ENCODE data around the gene TBKBP1. TPM values are rescaled to one million over a fixed set of nuclear protein-coding genes. Genes with fewer than 3 reads are reported as not detected.
A peak's percentile ranks its signal among the peaks of the same experiment; 100 is the strongest.

The TBKBP1 gene
- total RNA-seq, 1 donor from 2014 or later = 10.7 TPM

GRCh38 chr17:47714773-47715396 lies 20.9 kb downstream of the TBKBP1 start:
- no peak for DNase-seq (ENCODE audit: low read depth)

- no peak for DNase-seq (ENCODE audit: low read depth)
These were observed 21.8 kb downstream of the TBKBP1 start for GRCh38 chr17:47715669-47716325.

- no peak for DNase-seq (ENCODE audit: low read depth)
These were observed 22.4 kb downstream of the TBKBP1 start for GRCh38 chr17:47716375-47716774.

- no peak for DNase-seq (ENCODE audit: low read depth)
These were observed 23.3 kb downstream of the TBKBP1 start for GRCh38 chr17:47717261-47717697.

- DNase-seq (ENCODE audit: low read depth) = peak; percentile 54
These were observed 24.1 kb downstream of the TBKBP1 start for GRCh38 chr17:47717979-47718621.

- DNase-seq (ENCODE audit: low read depth) = no peak
These were observed 24.9 kb downstream of the TBKBP1 start for GRCh38 chr17:47718634-47719405.

- DNase-seq (ENCODE audit: low read depth) = peak; percentile 63
These were observed 25.6 kb downstream of the TBKBP1 start for GRCh38 chr17:47719411-47720152.

- DNase-seq (ENCODE audit: low read depth) = no peak
These were observed 26.2 kb downstream of the TBKBP1 start for GRCh38 chr17:47720196-47720595.

- no peak for DNase-seq (ENCODE audit: low read depth)
These were observed 27.0 kb downstream of the TBKBP1 start for GRCh38 chr17:47720754-47721533.

GRCh38 chr17:47721725-47722124 lies 27.8 kb downstream of the TBKBP1 start:
- DNase-seq (ENCODE audit: low read depth) = no peak

GRCh38 chr17:47724705-47725104 lies 30.7 kb downstream of the TBKBP1 start:
- no peak for DNase-seq (ENCODE audit: low read depth)

GRCh38 chr17:47725446-47726111 lies 31.6 kb downstream of the TBKBP1 start:
- DNase-seq (ENCODE audit: low read depth) = no peak

GRCh38 chr17:47726796-47727703 lies 33.1 kb downstream of the TBKBP1 start:
- DNase-seq (ENCODE audit: low read depth) = no peak

- no peak for DNase-seq (ENCODE audit: low read depth)
These were observed 33.7 kb downstream of the TBKBP1 start for GRCh38 chr17:47727704-47728036.

GRCh38 chr17:47728214-47728877 lies 34.4 kb downstream of the TBKBP1 start:
- no peak for DNase-seq (ENCODE audit: low read depth)

GRCh38 chr17:47729476-47729875 lies 35.5 kb downstream of the TBKBP1 start:
- no peak for DNase-seq (ENCODE audit: low read depth)

- DNase-seq (ENCODE audit: low read depth) = no peak
These were observed 36.7 kb downstream of the TBKBP1 start for GRCh38 chr17:47730681-47731080.

- no peak for DNase-seq (ENCODE audit: low read depth)
These were observed 37.4 kb downstream of the TBKBP1 start for GRCh38 chr17:47731396-47731795.

All from renal cortical epithelial cell (primary cell).